MM.1S (cell line): ENCODE results near the gene WDR90.

Source experiments
- DNase-seq: peaks from one replicate; pipeline ENCODE4 v3.0.0-alpha.2; 2015
- H2AFZ ChIP-seq: fragments of 300-600 bp; sonication (generic); 2 replicates; pipeline ENCODE4 v1.6.0; 2016; ENCODE audit warnings: antibody characterized with exemption, low read length
- H3F3A ChIP-seq: fragments of 300-600 bp; sonication (generic); 2 replicates; pipeline ENCODE4 v1.6.1; 2016; ENCODE audit warnings: mild to moderate bottlenecking, antibody characterized with exemption, low read length, moderate library complexity, mixed read lengths; ENCODE audit not compliant: insufficient read depth
- H3K27ac ChIP-seq: fragments of 300-600 bp; sonication (generic); 2 replicates; pipeline ENCODE4 v1.5.1; 2016; ENCODE audit warnings: mild to moderate bottlenecking, low read length
- H3K27me3 ChIP-seq: fragments of 300-600 bp; sonication (generic); replicated peaks from 2 replicates; pipeline ENCODE4 v1.6.0; 2016; ENCODE audit warnings: low read length; ENCODE audit not compliant: insufficient read depth
- H3K36me3 ChIP-seq: fragments of 300-600 bp; sonication (generic); replicated peaks from 2 replicates; pipeline ENCODE4 v1.6.1; 2016; ENCODE audit warnings: mild to moderate bottlenecking, low read length, mixed read lengths; ENCODE audit not compliant: insufficient read depth
- H3K4me1 ChIP-seq: fragments of 300-600 bp; sonication (generic); 2 replicates; pipeline ENCODE4 v1.6.1; 2016; ENCODE audit warnings: low read length, mixed read lengths
- H3K4me2 ChIP-seq: fragments of 300-600 bp; sonication (generic); 2 replicates; pipeline ENCODE4 v1.6.0; 2016; ENCODE audit warnings: low read depth, low read length
- H3K4me3 ChIP-seq: fragments of 300-600 bp; sonication (generic); 2 replicates; pipeline ENCODE4 v1.5.1; 2016; ENCODE audit warnings: low read length, mixed read lengths
- H3K79me2 ChIP-seq: fragments of 300-600 bp; sonication (generic); 2 replicates; pipeline ENCODE4 v1.6.1; 2016; ENCODE audit warnings: mixed run types, low read length, mixed read lengths
- H3K9ac ChIP-seq: fragments of 300-600 bp; sonication (generic); 2 replicates; pipeline ENCODE4 v1.6.1; 2016; ENCODE audit warnings: low read length, mixed read lengths
- H3K9me2 ChIP-seq: fragments of 300-600 bp; sonication (generic); replicated peaks from 2 replicates; pipeline ENCODE4 v1.6.1; 2016; ENCODE audit warnings: mild to moderate bottlenecking, low read length, mixed read lengths; ENCODE audit not compliant: insufficient read depth
- H3K9me3 ChIP-seq: fragments of 300-600 bp; sonication (generic); replicated peaks from 2 replicates; pipeline ENCODE4 v1.6.1; 2016; ENCODE audit warnings: mild to moderate bottlenecking, low read length, mixed read lengths; ENCODE audit not compliant: insufficient read depth
- H4K20me1 ChIP-seq: fragments of 300-600 bp; sonication (generic); 2 replicates; pipeline ENCODE4 v1.6.1; 2016; ENCODE audit warnings: mild to moderate bottlenecking, low read length, moderate library complexity, mixed read lengths; ENCODE audit not compliant: insufficient read depth
- CTCF ChIP-seq: fragments of 300-600 bp; sonication (generic); IDR thresholded peaks from 2 replicates; pipeline ENCODE4 v1.5.1; 2016; ENCODE audit warnings: antibody characterized with exemption, low read length, mixed read lengths
- EZH2 ChIP-seq: fragments of 300-600 bp; sonication (generic); optimal IDR thresholded peaks from 2 replicates; pipeline ENCODE3; 2017; ENCODE audit warnings: low read depth, mild to moderate bottlenecking, antibody characterized with exemption, low read length, mixed read lengths
- EZH2phosphoT487 ChIP-seq: fragments of 300-600 bp; sonication (generic); IDR thresholded peaks from 2 replicates; pipeline ENCODE4 v1.6.1; 2018; ENCODE audit warnings: antibody characterized with exemption, low read length

The WDR90 gene

GRCh38 chr16:616733-617586 lies 32.2 kb upstream of the WDR90 start:
- TF ChIP-seq CTCF, result no peak
- no peak for TF ChIP-seq EZH2
- no peak overlapping the region for H3K4me3 ChIP-seq
- no peaks in the 10 kb centered on the region for H3K4me1 ChIP-seq
- no peaks in the 10 kb centered on the region for H3F3A ChIP-seq
- no peaks in the 10 kb centered on the region for H3K9me2 ChIP-seq
- H4K20me1 ChIP-seq, result no peaks in the 10 kb centered on the region
- no peak for DNase-seq
- H3K27me3 ChIP-seq, result no peaks in the 10 kb centered on the region
- no peak overlapping the region for H3K9ac ChIP-seq
- H3K4me2 ChIP-seq, result no peak overlapping the region
- H3K79me2 ChIP-seq, result 0 out of 2 replicates have a peak, but pooled peaks cover 7% of the 10 kb centered on the region
- no peaks in the 10 kb centered on the region for H3K9me3 ChIP-seq
- H3K27ac ChIP-seq, result no peak overlapping the region
- H2AFZ ChIP-seq, result no peak overlapping the region
- no peaks in the 10 kb centered on the region for H3K36me3 ChIP-seq

- Histone ChIP-seq H3K79me2 (0 out of 2 replicates have a peak, but pooled peaks cover 7% of the 10 kb centered on the region), H2AFZ (no peak overlapping the region), H3K9ac (no peak overlapping the region), H3K9me3 (no peaks in the 10 kb centered on the region), H3K4me3 (no peak overlapping the region), H4K20me1 (no peaks in the 10 kb centered on the region), H3K4me1 (no peaks in the 10 kb centered on the region), H3K36me3 (no peaks in the 10 kb centered on the region), H3K9me2 (no peaks in the 10 kb centered on the region), H3K27ac (no peak overlapping the region), H3F3A (no peaks in the 10 kb centered on the region), H3K27me3 (no peaks in the 10 kb centered on the region), H3K4me2 (no peak overlapping the region)
- no peak for TF ChIP-seq EZH2
- TF ChIP-seq CTCF, result no peak
- TF ChIP-seq EZH2phosphoT487, result no peak
- DNase-seq, result no peak
These were observed 31.3 kb upstream of the WDR90 start for GRCh38 chr16:617855-618254.

- Histone ChIP-seq H3K4me1 (no peaks in the 10 kb centered on the region), H3K36me3 (no peaks in the 10 kb centered on the region), H3K27ac (no peak overlapping the region), H3K9me3 (no peaks in the 10 kb centered on the region), H3K9me2 (no peaks in the 10 kb centered on the region), H4K20me1 (no peaks in the 10 kb centered on the region), H2AFZ (no peak overlapping the region), H3K4me2 (no peak overlapping the region), H3F3A (no peaks in the 10 kb centered on the region), H3K79me2 (0 out of 2 replicates have a peak, but pooled peaks cover 7% of the 10 kb centered on the region), H3K27me3 (no peaks in the 10 kb centered on the region), H3K9ac (no peak overlapping the region), H3K4me3 (no peak overlapping the region)
- no peak for DNase-seq
- no peak for TF ChIP-seq EZH2
- no peak for TF ChIP-seq EZH2phosphoT487
- TF ChIP-seq CTCF, result no peak
These were observed 29.6 kb upstream of the WDR90 start for GRCh38 chr16:619476-620100.
